ENCODE measurements around the gene ATG2A.

ATG2A gene

DNA sequence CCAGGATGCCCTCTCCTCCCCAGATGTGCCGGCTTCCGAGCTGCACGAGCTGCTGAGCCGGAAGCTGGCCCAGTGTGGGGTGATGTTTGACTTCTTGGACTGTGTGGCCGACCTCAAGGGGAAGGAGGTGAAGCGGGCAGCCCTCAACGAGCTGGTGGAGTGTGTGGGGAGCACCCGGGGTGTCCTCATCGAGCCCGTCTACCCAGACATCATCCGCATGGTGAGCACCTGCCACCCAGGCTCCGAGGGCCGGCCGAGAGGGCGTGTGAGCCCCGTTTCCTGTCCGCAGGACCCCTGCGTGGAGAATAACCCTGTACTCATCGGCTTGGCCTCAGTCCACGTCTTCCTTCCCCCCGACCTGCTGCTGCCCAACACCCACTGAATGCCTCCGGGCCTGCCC, 9.7 kb upstream of the ATG2A start:
- no peak overlapping the region for H3K4me3 ChIP-seq (ENCODE audit: low read length)
- DNase-seq (ENCODE audit: low read depth, low spot score), result no peak

DNA sequence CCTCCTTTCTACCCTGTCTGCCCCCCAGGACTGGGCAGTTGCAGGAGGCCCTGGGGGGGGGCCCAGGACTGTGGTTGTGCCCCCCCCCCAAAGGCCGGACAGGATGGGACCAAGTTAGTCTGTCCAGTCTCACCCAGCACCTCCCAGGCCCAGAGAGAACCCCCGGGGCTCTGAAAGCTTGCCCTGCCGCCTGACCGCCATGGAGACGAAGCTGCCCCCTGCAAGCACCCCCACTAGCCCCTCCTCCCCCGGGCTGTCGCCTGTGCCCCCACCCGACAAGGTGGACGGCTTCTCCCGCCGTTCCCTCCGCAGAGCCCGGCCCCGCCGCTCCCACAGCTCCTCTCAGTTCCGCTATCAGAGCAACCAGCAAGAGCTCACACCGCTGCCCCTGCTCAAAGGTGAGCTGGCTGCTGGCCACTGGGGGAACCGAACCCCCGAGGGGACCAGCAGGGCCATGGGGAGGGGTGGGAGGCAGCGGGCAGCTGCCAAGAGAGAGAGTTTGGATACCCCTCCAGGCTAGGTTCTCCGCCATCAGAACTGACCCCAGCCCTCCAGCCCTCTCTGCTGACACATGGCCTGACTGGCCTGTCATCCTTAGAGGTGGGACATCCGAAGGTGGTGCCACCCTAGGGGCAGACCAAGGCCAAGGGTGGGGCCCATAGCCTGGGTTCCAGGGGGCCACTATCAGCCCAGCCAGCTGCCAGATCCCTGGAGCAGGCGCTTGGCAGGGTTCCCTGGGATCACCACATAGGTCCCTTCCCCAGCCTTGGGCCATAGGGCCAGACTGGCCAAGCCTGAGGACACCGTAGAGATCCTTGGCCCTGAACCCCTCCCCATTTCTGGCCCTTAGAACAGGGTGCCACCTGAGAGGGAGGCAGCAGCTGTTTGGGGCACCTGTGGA, 8.8 kb upstream of the ATG2A start:
- no peak overlapping the region for H3K4me3 ChIP-seq (ENCODE audit: low read length)
- no peak for DNase-seq (ENCODE audit: low read depth, low spot score)

DNA sequence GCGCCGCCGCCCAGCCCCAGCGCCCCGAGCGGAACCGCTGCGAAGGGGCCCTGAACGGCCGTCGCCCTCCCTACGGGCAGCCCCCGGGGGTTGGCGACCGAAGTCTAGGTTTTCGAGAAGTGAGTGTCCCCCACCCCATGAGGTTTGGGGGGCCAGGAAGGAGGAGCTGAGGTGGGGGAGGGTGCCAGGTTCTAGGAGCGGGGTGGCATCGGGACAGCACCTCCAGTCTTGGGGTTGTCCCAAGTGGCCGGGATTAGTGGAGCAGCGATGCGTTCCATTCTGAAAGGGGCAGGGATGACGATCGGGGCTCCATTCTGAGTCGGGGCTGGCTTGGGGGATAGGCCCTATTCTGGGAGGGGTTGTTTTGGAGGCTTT, 7.9 kb upstream of the ATG2A start:
- no peak for DNase-seq (ENCODE audit: low read depth, low spot score)
- peak overlapping the region; percentile 44 for H3K4me3 ChIP-seq (ENCODE audit: low read length)

DNA sequence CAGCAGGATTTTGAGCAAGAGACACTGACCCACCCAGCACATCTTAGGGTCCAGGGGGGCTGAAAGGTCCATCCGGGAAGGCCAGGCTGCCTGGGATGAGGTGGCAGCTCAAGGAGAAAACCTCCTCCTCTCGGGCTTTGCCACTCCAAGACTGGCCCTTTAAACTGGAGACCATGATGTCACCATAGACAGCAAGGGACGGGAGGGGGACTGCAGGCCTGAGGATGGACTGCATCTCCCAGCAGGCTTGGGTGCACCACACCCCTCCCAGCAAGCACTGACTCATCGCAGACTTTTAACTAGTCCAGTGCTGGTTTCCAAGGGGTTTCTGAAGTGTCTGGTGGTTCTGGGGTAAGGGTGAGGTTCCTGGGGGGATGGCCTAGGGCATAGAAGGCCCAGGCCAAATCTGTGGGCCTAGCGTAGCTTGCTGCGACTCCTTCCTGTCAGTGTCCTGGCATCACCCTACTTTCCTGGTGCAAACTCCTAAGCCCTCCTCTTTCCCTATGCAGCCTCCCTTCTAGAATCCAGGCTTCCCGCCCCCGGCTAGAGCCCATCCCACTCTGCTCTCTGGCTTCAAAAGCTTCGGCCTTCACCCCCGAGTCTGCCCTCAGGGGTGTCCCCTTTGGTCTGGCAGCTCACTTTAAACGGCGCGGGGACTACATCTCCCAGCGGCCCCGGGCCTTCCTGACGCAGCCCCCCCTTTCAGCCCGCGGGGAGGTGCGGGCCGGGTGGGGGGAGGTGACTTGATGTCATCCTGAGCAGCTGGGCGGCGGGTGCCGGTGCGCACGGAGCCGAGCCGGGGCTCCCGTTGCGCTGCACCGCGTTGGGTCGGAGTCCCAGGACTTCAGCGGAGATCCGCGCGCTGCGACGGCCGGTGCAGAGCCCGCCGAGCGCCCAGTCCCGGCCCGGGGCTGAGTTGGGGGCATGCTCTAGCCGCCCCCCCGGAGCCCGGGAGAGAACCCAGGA, 7.2 kb upstream of the ATG2A start, which contains the start of gene PPP2R5B:
Gene PPP2R5B (plus strand): TSS at position 746 of the 966 bp plus-strand sequence. CDS start 1,046 bp downstream, outside the sequence.
- peak within 1 kb of the TSS; percentile 44 for H3K4me3 ChIP-seq (ENCODE audit: low read length)
- DNase-seq (ENCODE audit: low read depth, low spot score), result peak; percentile 75

DNA sequence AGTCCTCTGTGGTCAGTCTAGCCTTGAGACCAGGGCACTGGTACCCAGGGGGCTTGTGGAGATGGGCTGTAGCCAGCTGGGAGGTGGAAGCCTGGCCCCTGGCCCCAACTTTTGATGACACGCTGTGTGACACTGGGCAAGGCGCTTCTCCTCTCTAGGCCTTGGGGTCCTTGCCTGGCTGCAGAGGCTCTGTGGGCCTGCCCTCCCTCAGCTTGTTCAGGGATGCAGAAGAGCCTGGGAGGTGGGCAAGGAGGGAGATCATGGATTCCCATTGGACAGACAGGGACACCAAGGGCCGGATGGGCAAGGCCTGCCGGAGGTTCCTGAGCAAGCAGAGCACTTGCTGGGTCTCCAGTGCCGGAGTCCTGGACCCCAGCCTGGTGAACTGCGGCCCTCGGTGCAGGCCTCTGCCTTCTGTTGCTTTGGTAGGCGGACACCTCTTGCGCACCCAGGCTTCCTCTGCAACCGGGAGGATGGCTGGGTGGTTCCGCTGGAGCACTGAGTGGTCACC, 6.2 kb upstream of the ATG2A start:
- DNase-seq (ENCODE audit: low read depth, low spot score), result no peak
- no peak overlapping the region for H3K4me3 ChIP-seq (ENCODE audit: low read length)

DNA sequence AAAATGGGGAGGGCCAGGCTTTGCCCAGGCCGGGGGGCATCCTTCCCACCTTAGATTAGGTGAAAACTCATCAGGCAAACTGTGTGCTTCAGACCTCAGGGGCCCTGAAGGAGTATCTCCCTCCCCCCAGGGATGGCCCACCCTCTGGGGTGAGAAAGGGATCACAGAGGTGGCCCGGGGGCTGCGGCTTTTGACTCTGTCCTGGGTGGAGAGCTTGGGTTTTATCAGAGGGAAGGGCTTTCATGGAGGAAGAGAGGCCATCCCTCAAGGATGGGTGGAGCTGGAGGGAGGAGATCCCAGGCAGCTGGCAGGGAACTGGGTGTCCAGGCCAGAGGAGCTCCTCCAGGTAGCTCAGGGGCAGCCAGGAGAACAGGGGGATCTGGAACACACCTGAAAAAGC, 4.4 kb upstream of the ATG2A start:
- no peak for DNase-seq (ENCODE audit: low read depth, low spot score)
- no peak overlapping the region for H3K4me3 ChIP-seq (ENCODE audit: low read length)

DNA sequence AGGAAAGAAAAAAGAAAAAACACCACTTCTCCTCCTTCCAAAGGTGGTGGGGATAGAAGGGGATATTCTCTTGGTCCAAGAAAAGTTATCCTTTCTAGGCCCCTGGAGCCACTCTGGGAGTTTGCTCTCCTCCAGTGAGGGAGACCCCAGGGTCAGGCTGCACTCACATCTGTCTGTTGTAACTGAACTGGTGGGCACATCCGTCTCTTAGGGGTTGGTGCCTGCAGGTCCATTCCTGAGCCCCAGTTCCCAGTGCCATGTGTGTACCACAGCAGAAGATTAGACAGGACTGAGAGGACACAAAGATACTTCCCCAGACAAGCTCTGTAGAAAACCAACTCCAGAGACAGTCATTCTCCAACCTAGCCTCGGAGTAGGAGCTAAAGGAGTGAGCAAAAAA, 3.1 kb upstream of the ATG2A start:
- H3K4me3 ChIP-seq (ENCODE audit: low read length), result no peak overlapping the region
- no peak for DNase-seq (ENCODE audit: low read depth, low spot score)

DNA sequence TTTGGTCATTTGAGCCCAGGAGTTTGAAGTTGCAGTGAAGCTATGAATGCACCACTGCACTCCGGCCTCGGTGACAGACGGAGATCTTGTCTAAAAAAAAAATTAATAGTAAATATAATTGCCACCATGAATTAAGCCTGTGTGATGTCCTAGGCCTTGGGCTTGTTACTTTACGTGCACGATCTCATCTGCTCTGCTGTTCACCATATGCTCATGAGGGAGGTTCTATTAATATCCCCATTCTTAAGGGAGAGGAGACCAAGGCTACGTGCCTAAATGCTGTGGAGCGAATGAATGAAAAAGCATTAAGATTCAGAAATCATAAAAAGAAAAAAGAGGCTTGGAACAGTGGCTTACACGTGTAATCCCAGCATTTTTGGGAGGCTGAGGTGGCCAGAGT, 2.6 kb upstream of the ATG2A start:
- no peak for DNase-seq (ENCODE audit: low read depth, low spot score)
- H3K4me3 ChIP-seq (ENCODE audit: low read length), result no peak overlapping the region

DNA sequence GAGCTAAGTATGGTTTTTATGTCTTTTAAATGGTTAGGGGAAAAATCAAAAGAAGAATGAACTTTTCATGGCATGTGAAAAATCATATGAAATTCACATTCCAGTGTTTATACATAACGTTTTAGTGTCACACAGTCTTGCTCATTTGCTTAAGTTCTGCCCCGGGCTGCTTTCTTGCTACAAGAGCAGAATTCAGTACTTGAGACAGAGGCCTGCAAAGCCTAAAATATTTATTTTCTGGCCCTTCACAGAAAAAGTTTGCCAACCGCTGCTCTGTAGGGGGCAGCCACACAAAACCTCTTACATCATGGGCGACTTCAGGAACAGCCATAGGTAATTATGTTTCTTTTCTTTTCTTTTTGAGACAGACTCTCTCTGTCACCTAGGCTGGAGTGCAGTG, 1.0 kb upstream of the ATG2A start:
- DNase-seq (ENCODE audit: low read depth, low spot score), result peak; percentile 19
- H3K4me3 ChIP-seq (ENCODE audit: low read length), result peak overlapping the region; percentile 62

DNA sequence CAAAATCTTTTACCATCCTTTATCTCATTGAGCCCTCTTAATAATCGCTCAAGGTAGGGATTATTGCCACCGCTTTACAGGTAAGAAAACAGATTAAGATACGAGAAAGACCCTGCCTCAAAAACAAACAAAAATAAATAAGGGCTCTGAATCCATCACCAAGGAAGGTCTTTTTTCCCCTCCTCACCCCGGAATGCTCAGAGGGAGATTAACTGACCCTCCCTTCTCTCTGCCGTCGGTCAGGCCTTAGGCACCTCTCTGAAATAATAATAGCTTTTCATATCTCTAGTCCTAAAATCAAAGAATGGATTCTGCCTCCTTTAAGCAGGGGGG, 620 bp upstream of the ATG2A start:
- H3K4me3 ChIP-seq (ENCODE audit: low read length), result peak overlapping the region; percentile 62
- DNase-seq (ENCODE audit: low read depth, low spot score), result no peak

DNA sequence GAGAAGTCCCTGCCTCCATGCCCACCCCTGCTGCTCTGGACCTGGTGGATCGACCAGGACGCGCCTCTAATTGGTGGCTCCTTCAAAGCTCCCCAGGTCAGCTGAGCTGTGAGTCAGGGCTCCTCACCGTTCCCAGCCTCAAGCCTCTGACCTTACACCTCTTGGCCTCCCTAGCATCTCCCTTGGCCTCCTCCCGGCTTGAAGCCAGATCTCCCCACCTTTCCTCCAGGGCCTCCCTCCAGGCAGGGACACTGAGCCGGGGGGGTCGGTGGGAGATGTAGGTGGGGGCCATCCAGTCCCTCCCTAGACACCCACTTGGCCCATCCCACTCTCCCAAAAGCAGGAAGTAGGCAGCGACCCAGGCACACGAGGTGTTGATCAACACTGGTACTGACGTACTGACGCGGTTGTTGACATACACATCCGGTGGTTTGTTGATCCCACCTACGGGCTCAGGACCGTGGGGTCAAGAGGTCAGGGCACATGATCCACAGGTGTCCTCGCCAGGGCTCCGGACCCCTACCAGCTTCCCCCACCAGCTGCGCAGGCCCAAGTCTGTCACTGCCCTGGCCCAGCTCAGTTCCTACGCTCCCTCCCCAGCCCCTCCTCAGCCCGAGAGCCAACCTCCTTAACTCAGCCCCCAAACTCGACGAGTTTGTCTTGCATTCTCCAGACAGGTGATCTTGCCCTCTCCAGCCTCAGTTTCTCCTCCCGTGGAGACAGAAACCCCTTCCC, 802 bp downstream of the ATG2A start:
- H3K4me3 ChIP-seq (ENCODE audit: low read length), result peak overlapping the region; percentile 96
- peak; percentile 19 for DNase-seq (ENCODE audit: low read depth, low spot score)

DNA sequence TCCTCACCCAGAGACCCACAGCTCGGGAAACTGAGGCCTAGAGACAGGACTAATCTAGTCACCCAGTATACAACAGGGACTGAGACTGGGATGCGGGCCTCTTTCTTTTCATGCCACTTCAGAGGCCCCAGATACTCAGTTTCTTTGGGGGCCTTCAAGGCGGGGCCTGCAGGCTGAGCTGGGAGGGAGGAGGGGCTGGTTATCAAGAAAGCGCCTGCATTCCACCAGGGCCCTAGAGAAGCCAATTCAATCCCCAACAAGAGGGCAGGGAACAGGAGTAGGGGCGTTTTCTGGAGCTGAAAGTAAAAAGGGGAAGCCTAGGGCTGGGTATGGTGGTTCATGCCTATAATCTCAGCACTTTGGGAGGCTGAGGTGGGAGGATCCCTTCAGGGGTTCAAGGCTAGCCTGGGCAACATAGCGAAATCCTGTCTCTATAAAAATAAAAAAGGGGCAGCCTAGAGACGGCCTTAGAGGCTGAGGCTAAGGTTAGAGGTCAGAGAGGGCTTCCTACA, 1.6 kb downstream of the ATG2A start:
- peak overlapping the region; percentile 96; the same call in 1 of the 2 replicates for H3K4me3 ChIP-seq (ENCODE audit: low read length)
- DNase-seq (ENCODE audit: low read depth, low spot score), result no peak

DNA sequence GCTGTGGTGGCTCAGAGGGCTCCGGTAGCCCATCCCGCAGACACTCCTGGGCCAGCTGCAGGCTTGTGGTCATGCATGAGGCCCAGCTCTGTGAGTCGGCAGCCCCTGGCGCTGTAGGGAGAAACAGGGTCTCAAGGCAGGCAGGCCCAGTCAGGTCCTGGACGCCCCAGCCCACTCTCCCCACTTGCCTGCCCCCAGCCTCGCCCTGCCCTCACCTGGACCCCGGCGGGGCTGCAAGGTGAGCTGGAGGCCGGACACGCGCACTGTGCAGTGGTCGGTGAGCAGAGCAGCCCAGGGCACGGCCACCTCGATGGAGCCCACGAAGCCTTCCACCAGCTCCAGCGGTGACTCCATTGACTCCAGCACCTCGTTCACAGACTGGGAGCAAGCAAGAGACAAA, 2.9 kb downstream of the ATG2A start:
- DNase-seq (ENCODE audit: low read depth, low spot score), result no peak
- H3K4me3 ChIP-seq (ENCODE audit: low read length), result no peak overlapping the region

DNA sequence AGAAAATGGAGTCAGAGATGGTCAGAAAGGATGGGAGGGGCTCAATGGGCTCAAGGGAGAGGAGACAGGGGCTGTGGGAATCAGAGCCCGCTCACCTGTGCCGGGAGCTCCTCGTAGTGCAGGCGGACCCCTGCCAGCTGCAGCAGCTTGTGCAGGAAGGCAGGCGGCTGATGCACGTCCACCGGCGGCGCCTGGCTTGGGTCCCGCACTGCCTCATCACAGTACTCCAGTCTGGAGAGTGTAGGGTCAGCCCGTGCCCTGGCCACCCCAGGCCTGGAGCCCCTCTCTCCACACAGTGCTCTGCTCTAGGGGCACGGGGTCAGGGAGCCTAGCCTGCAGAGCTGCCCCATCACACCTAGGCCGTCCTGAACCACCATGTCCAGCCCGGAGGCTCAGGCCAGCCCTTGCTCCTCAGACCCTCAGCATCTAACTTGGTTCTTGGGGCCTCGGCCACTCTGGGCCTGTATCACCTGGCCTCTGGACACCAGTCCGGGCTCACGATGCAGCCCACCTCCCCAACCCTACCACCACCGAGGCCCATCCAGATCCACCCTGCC, 3.8 kb downstream of the ATG2A start:
- H3K4me3 ChIP-seq (ENCODE audit: low read length), result no peak overlapping the region
- no peak for DNase-seq (ENCODE audit: low read depth, low spot score)

DNA sequence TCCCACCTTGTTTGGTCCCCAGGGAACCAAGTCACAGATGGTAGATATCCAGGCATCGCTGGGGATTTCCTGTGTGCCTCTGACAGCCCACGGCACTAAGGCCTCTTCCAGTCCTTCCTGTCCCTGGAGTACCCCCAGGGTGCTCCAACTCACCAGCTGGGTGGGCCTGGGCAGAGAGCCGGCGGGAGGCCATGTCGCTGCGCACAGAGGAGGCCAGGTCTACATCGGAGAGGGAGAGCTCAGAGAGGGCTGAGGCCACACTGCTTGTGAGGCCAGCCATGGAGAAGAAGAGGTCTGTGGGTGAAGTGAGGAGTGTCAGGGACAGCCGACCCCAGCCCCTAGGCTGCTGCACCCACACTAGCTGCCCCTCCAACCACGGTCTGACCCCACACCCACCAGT, 5.3 kb downstream of the ATG2A start:
- no peak for DNase-seq (ENCODE audit: low read depth, low spot score)
- no peak overlapping the region for H3K4me3 ChIP-seq (ENCODE audit: low read length)

DNA sequence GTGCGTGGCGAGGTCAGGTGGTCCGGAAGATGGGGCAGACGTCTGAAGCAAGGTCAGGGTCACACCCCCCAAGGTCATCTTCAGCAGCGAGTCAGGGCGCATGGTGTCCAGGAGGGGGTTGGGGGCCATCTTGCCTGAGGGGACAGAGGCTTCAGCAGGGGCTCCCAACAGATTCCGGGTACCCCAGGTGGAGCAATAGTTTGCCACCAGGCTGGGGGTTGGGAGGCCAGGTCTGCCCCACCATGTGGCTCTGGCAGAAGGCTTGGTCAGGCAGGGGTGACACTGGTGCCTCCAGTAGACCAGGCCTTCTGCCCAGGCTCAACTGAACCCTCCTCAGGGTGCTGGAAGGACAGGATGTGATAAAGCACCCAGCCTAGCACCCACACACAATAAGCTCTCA, 5.9 kb downstream of the ATG2A start:
- no peak for DNase-seq (ENCODE audit: low read depth, low spot score)
- H3K4me3 ChIP-seq (ENCODE audit: low read length), result no peak overlapping the region

DNA sequence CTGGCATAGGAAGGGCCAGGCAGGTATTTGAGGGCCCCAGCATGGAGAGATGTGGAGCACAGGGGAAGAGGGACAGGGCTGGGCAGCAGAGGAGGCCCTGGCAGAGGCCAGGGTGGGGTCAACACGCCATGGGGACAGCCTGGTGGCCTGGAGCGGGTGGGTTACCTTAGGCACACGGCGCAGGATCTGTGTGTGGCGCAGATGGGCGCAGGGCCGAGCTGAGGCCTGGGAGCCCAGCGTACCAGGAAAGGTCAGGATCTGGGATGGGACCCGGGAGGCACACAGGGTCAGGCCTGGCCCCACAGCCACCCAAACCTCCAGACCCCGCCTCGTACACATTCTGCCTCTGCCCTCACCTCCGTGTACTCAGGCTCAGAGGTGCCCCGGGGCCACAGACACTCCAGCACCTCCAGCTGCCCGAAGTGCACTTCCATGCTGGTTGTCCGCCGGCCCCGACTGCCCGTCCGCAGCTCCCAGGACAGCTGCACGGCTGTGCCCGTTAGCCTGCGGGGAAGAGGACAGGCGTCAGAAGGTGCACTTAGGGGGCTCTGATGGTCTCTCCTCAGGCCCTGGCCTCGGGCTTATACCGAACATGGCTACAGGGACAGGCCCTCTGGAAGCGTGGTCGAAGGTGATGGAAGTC, 6.4 kb downstream of the ATG2A start:
- no peak overlapping the region for H3K4me3 ChIP-seq (ENCODE audit: low read length)
- DNase-seq (ENCODE audit: low read depth, low spot score), result no peak

DNA sequence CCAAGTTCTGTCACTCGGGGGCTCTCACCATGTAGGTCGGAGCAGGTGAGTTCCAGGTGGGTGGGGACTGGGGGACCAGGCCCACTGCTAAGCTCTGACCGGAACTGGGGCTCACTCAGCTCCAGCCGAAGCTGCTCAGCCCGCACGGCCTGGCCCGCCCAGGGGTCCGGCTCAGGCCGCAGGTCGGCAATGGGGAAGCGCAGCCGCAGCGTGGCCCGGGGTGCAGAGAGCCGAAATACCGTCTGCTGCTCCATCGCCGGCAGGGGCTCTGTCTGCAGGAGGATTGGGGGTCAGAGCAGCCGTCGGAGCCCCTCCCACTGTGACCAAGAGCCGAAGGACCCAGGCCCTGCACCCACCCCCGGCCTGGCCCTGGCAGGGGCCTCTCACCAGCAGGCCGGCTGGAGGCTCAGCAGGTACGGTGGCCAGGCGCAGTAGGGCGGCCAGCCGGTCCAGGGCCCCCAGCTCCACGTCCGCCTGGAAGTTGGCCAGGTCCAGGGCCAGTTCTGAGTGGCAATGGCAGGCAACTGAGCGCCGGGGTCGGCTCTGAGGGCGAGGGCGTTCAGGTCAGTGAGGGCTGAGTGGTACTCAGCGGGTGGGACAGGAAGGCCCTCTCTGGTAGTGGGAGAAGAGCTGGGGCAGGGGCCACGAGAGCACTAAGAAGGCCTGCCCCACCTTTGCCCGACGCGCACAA, 7.2 kb downstream of the ATG2A start:
- no peak overlapping the region for H3K4me3 ChIP-seq (ENCODE audit: low read length)
- no peak for DNase-seq (ENCODE audit: low read depth, low spot score)
